HCT116 (cell line): ENCODE measurements around the gene ITIH4.

ENCODE experiments used
- CTCF ChIP-seq, 3 experiments: fragments of 200-600 bp in 1 of 3; sonication (generic) in 1 of 3; IDR thresholded peaks in 2 of 3; conservative IDR thresholded peaks in 1 of 3; 2 replicates each; pipeline ENCODE4 v1.5.1; 2012 to 2017; ENCODE audit warnings: low read depth in 2 of 3, low read length in 2 of 3, antibody characterized with exemption in 1 of 3, borderline replicate concordance in 1 of 3, control low read depth in 1 of 3, mild to moderate bottlenecking in 1 of 3, mixed read lengths in 1 of 3, mixed run types in 1 of 3, moderate library complexity in 1 of 3; ENCODE audit not compliant: insufficient read depth in 1 of 3
- EZH2 ChIP-seq: fragments of 200-600 bp; sonication (generic); IDR thresholded peaks from 2 replicates; pipeline ENCODE4 v1.6.1; 2017; ENCODE audit warnings: antibody characterized with exemption, mixed run types
- EZH2phosphoT487 ChIP-seq: fragments of 200-600 bp; IDR thresholded peaks from 2 replicates; pipeline ENCODE4 v1.6.1; 2018; ENCODE audit warnings: antibody characterized with exemption, borderline replicate concordance
- POLR2A ChIP-seq: IDR thresholded peaks from 2 replicates; pipeline ENCODE4 v1.7.0; 2011; ENCODE audit warnings: borderline replicate concordance; ENCODE audit not compliant: insufficient read depth, insufficient read length; ENCODE audit errors: extremely low read depth
- POLR2AphosphoS5 ChIP-seq: IDR thresholded peaks from 2 replicates; pipeline ENCODE4 v1.6.1; 2011; ENCODE audit warnings: mild to moderate bottlenecking, low read depth, low read length, moderate library complexity
- SP1 ChIP-seq: IDR thresholded peaks from 2 replicates; pipeline ENCODE4 v1.6.1; 2012; ENCODE audit warnings: low read depth
- SRF ChIP-seq: IDR thresholded peaks from 2 replicates; pipeline ENCODE4 v1.6.1; 2012; ENCODE audit warnings: low read depth
- YY1 ChIP-seq: IDR thresholded peaks from 2 replicates; pipeline ENCODE4 v1.6.1; 2011; ENCODE audit warnings: low read length, low read depth, moderate library complexity, mild to moderate bottlenecking; ENCODE audit not compliant: insufficient replicate concordance; ENCODE audit errors: extremely low read depth
- ZBTB33 ChIP-seq: IDR thresholded peaks from 2 replicates; pipeline ENCODE4 v1.6.1; 2011; ENCODE audit warnings: mild to moderate bottlenecking, low read length, moderate library complexity; ENCODE audit not compliant: insufficient replicate concordance; ENCODE audit errors: extremely low read depth

GRCh38 chr3:52841211-52841980, 10.9 kb upstream of the ITIH4 start:
- TF ChIP-seq CTCF (IDR thresholded peaks at IDR 0.05 in 2 of 3, conservative IDR thresholded peaks at IDR 0.05 in 1 of 3; ENCODE audit: borderline replicate concordance in 1 of 3, insufficient read depth in 1 of 3, low read depth in 2 of 3, low read length in 2 of 3) (no peak), POLR2A (no peak), EZH2phosphoT487 (no peak), SP1 (no peak), ZBTB33 (no peak), POLR2AphosphoS5 (no peak), SRF (no peak), YY1 (no peak), EZH2 (no peak)
